ACC112 (cell line): ENCODE results near the gene TACR2.
"Not testable (repeated sequence)": the region's sequence is repeated elsewhere in the genome, so short reads cannot be mapped to it uniquely, and the experiment has no call there.

Experiments used
- H2AFZ ChIP-seq: fragments of 200-600 bp; sonication (generic); one replicate; pipeline ENCODE4 v1.6.0; 2017; ENCODE audit warnings: antibody characterized with exemption, low read length; ENCODE audit not compliant: unreplicated experiment
- H3K27ac ChIP-seq: fragments of 200-600 bp; sonication (generic); 2 replicates; pipeline ENCODE4 v1.5.1; 2014; ENCODE audit warnings: low read depth, mild to moderate bottlenecking, antibody characterized with exemption, low read length, moderate library complexity
- H3K27me3 ChIP-seq: fragments of 200-600 bp; sonication (generic); 2 replicates; pipeline ENCODE4 v1.6.1; 2014; ENCODE audit warnings: mild to moderate bottlenecking, antibody characterized with exemption, low read length, moderate library complexity, mixed read lengths; ENCODE audit not compliant: insufficient read depth
- H3K36me3 ChIP-seq: fragments of 200-600 bp; sonication (generic); 2 replicates; pipeline ENCODE4 v1.6.1; 2016; ENCODE audit warnings: mild to moderate bottlenecking, antibody characterized with exemption, low read length, moderate library complexity, mixed read lengths; ENCODE audit not compliant: insufficient read depth
- H3K4me1 ChIP-seq: fragments of 200-600 bp; sonication (generic); one replicate; pipeline ENCODE4 v1.6.1; 2016; ENCODE audit warnings: low read length, mixed read lengths; ENCODE audit not compliant: insufficient read depth, unreplicated experiment, control insufficient read depth
- H3K4me3 ChIP-seq: fragments of 200-600 bp; sonication (generic); 2 replicates; pipeline ENCODE4 v1.5.1; 2014; ENCODE audit warnings: mild to moderate bottlenecking, low read depth, low read length
- H3K79me2 ChIP-seq: fragments of 200-600 bp; sonication (generic); one replicate; pipeline ENCODE4 v1.6.0; 2016; ENCODE audit warnings: low read length; ENCODE audit not compliant: control insufficient read depth, unreplicated experiment, insufficient read depth

TACR2 gene

GRCh38 chr10:69458430-69459100 lies 41.8 kb upstream of the TACR2 start:
- peaks cover 17% of the 10 kb centered on the region for H3K4me1 ChIP-seq
- H3K79me2 ChIP-seq, result no peaks in the 10 kb centered on the region
- H3K36me3 ChIP-seq, result no peaks in the 10 kb centered on the region
- no peak overlapping the region for H2AFZ ChIP-seq
- no peak overlapping the region for H3K27ac ChIP-seq
- no peaks in the 10 kb centered on the region for H3K27me3 ChIP-seq
- no peak overlapping the region for H3K4me3 ChIP-seq

GRCh38 chr10:69457771-69458237 lies 41.1 kb upstream of the TACR2 start:
- Histone ChIP-seq H3K4me3 (no peak overlapping the region), H3K27ac (no peak overlapping the region), H2AFZ (no peak overlapping the region), H3K79me2 (no peaks in the 10 kb centered on the region), H3K27me3 (no peaks in the 10 kb centered on the region), H3K4me1 (peaks cover 17% of the 10 kb centered on the region), H3K36me3 (no peaks in the 10 kb centered on the region)

- no peaks in the 10 kb centered on the region for H3K36me3 ChIP-seq
- H2AFZ ChIP-seq, result no peak overlapping the region
- no peak overlapping the region for H3K27ac ChIP-seq
- H3K27me3 ChIP-seq, result no peaks in the 10 kb centered on the region
- H3K4me3 ChIP-seq, result no peak overlapping the region
- H3K4me1 ChIP-seq, result peaks cover 17% of the 10 kb centered on the region
- no peaks in the 10 kb centered on the region for H3K79me2 ChIP-seq
These were observed 40.4 kb upstream of the TACR2 start for GRCh38 chr10:69456880-69457693.

- H3K27ac ChIP-seq, result no peak overlapping the region
These were observed 38.5 kb upstream of the TACR2 start for GRCh38 chr10:69455006-69455763.

GRCh38 chr10:69453795-69454194 lies 37.1 kb upstream of the TACR2 start:
- Histone ChIP-seq H3K4me3 (no peak overlapping the region), H2AFZ (no peak overlapping the region), H3K27me3 (no peaks in the 10 kb centered on the region), H3K79me2 (no peaks in the 10 kb centered on the region), H3K36me3 (no peaks in the 10 kb centered on the region), H3K27ac (no peak overlapping the region), H3K4me1 (peaks cover 28% of the 10 kb centered on the region)

More at GRCh38 chr10:69455006-69455763, 38.5 kb upstream of the TACR2 start:
- Histone ChIP-seq H3K4me1 (peaks cover 18% of the 10 kb centered on the region), H3K27me3 (no peaks in the 10 kb centered on the region), H3K4me3 (no peak overlapping the region), H3K79me2 (no peaks in the 10 kb centered on the region), H3K36me3 (no peaks in the 10 kb centered on the region), H2AFZ (no peak overlapping the region)

GRCh38 chr10:69452676-69453415 lies 36.1 kb upstream of the TACR2 start:
- Histone ChIP-seq H3K27ac (no peak overlapping the region), H2AFZ (no peak overlapping the region), H3K79me2 (no peaks in the 10 kb centered on the region), H3K4me3 (no peak overlapping the region), H3K27me3 (no peaks in the 10 kb centered on the region), H3K4me1 (peaks cover 31% of the 10 kb centered on the region), H3K36me3 (no peaks in the 10 kb centered on the region)

GRCh38 chr10:69451784-69452251 lies 35.1 kb upstream of the TACR2 start:
- Histone ChIP-seq H3K27ac (no peak overlapping the region), H3K4me1 (peaks cover 30% of the 10 kb centered on the region), H3K27me3 (no peaks in the 10 kb centered on the region), H3K36me3 (no peaks in the 10 kb centered on the region), H3K4me3 (peak overlapping the region; percentile 77), H2AFZ (peak overlapping the region; percentile 70), H3K79me2 (no peaks in the 10 kb centered on the region)

- Histone ChIP-seq H3K4me1 (peaks cover 31% of the 10 kb centered on the region), H3K4me3 (peak within 1 kb of the TSS; percentile 77), H3K79me2 (no peaks in the 10 kb centered on the region), H3K27me3 (no peaks in the 10 kb centered on the region), H3K36me3 (no peaks in the 10 kb centered on the region), H3K27ac (no peak within 1 kb of the TSS), H2AFZ (peak within 1 kb of the TSS; percentile 70)
These were observed 34.6 kb upstream of the TACR2 start, which contains the start of gene TSPAN15 for GRCh38 chr10:69451209-69451783. TSPAN15 (plus strand) TSS chr10:69451465; CDS start chr10:69451595, 130 bp downstream.

- H3K36me3 ChIP-seq, H3K4me3 ChIP-seq, H2AFZ ChIP-seq, H3K79me2 ChIP-seq, H3K27me3 ChIP-seq, H3K27ac ChIP-seq: not testable (repeated sequence)
- peaks cover 40% of the 10 kb centered on the region for H3K4me1 ChIP-seq
These were observed 33.7 kb upstream of the TACR2 start for GRCh38 chr10:69450395-69450794.
